Thoracic aorta (tissue), 2 donors: Measurements from ENCODE around the gene CFAP210. TPM values are rescaled to one million over a fixed set of nuclear protein-coding genes. Genes with fewer than 3 reads are reported as not detected.
"Not testable (repeated sequence)": the region's sequence is repeated elsewhere in the genome, so short reads cannot be mapped to it uniquely, and the experiment has no call there.

Source experiments
- ATAC-seq: fragments of 150-250 bp; one replicate; pipeline ENCODE4 v1.8.0; 2017; ENCODE audit warnings: low read depth; ENCODE audit not compliant: insufficient number of reproducible peaks, low FRiP score
- DNase-seq: peaks from one replicate; pipeline ENCODE4 v3.0.0-alpha.2; 2020; ENCODE audit warnings: low spot score
- H3K27ac ChIP-seq, 2 donors: fragments of 200-600 bp; sonication (generic); 1 replicate in 1 of 2; 2 replicates in 1 of 2; pipeline ENCODE4 v1.5.1; 2016; ENCODE audit warnings: mild to moderate bottlenecking in 2 of 2, moderate library complexity in 2 of 2
- H3K27me3 ChIP-seq: fragments of 200-600 bp; sonication (generic); replicated peaks from 2 replicates; pipeline ENCODE4 v1.6.0; 2016; ENCODE audit warnings: mild to moderate bottlenecking; ENCODE audit not compliant: insufficient read depth
- H3K36me3 ChIP-seq: fragments of 200-600 bp; sonication (generic); one replicate; pipeline ENCODE4 v1.5.1; 2016
- H3K4me1 ChIP-seq, 2 donors: fragments of 200-600 bp; sonication (generic); 1 replicate in 1 of 2; 2 replicates in 1 of 2; pipeline versions ENCODE4 v1.5.1 to v1.6.0; 2016; ENCODE audit warnings: low read depth in 2 of 2, mild to moderate bottlenecking in 1 of 2; ENCODE audit not compliant: control insufficient read depth in 1 of 2
- H3K4me3 ChIP-seq: fragments of 200-600 bp; sonication (generic); 2 replicates; pipeline ENCODE4 v1.5.1; 2016; ENCODE audit warnings: mild to moderate bottlenecking
- H3K9me3 ChIP-seq: fragments of 200-600 bp; sonication (generic); 2 replicates; pipeline ENCODE4 v1.5.1; 2016
- CTCF ChIP-seq: fragments of 200-600 bp; sonication (generic); IDR thresholded peaks from one replicate; pipeline ENCODE4 v1.5.1; 2019; ENCODE audit warnings: antibody characterized with exemption
- total RNA-seq, 2 donors: library from RNA; depleted of rRNA; stranded (reverse); fragments of >200 nt; gene quantifications; one replicate each; pipeline versions ENCODE4 v1.1.0 to v1.2.3, GENCODE V29; 2016

Gene CFAP210
- total RNA-seq, 2 donors from 2014 or later = not detected

DNA sequence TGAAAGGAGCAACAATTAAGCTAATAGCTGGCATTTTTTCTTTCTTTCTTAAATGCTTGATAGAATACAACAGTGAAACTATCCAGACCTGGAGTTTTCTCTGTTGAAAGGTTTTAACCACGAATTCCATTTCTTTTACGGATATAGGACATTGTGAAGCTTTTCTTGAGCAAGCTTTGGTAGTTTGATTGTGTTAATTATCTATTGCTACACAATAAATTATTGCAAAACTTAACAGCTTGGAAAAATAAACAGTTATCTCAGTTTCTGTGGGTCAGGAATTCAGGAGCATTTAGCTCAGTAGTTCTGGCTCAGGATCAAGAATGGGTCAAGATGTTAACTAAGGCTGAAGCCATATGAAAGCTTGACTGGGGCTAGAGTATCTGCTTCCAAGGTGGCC, 11.7 kb upstream of the CFAP210 start:
- Histone ChIP-seq H3K27me3 (no peaks in the 10 kb centered on the region), H3K27ac (no peak overlapping the region), H3K36me3 (no peaks in the 10 kb centered on the region), H3K4me3 (no peak overlapping the region), H3K9me3 (no peaks in the 10 kb centered on the region), H3K4me1 (no peaks in the 10 kb centered on the region)
- ATAC-seq = no peak
- no peak for DNase-seq
- TF ChIP-seq CTCF = no peak

DNA sequence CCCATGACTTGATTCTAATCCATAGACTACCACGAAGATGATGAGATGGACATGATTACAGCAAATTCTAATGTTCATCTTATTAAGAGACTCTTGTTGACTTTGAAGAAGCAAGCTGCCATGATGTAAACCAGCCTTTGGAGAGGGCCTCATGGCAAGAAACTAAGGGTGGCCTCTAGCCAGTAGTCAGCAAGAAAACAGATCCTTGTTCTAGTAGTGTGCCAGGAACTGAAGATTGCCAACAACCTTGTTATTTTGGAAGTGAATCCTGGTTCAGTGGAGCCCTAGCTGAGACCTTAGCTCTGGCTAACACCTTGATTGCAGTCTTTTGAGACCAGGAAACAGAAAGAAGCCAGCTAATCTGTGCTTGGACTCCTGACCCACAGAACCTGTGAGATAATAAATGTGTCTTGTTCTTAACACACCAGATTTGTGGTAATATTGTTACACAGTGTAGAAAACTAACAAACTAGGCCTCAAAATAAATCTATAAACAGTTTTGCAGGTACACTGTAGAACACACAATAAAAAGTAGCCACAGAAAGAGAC, 10.0 kb upstream of the CFAP210 start:
- ATAC-seq = no peak
- H3K27ac ChIP-seq = no peak overlapping the region

GRCh38 chr2:169702996-169703395, 8.8 kb upstream of the CFAP210 start:
- H3K27ac ChIP-seq = no peak overlapping the region
- ATAC-seq (no peak), DNase-seq (no peak)
- H3K27me3 ChIP-seq = no peaks in the 10 kb centered on the region
- no peaks in the 10 kb centered on the region for H3K36me3 ChIP-seq
- H3K9me3 ChIP-seq = no peaks in the 10 kb centered on the region
- H3K4me3 ChIP-seq = no peak overlapping the region
- no peaks in the 10 kb centered on the region for H3K4me1 ChIP-seq
- no peak for TF ChIP-seq CTCF

More for the DNA sequence above, 10.0 kb upstream of the CFAP210 start:
- Histone ChIP-seq H3K4me1 (no peaks in the 10 kb centered on the region), H3K36me3 (no peaks in the 10 kb centered on the region), H3K9me3 (no peaks in the 10 kb centered on the region), H3K4me3 (no peak overlapping the region), H3K27me3 (no peaks in the 10 kb centered on the region)
- no peak for TF ChIP-seq CTCF
- DNase-seq = no peak

- ATAC-seq, H3K4me1 ChIP-seq, H3K36me3 ChIP-seq, H3K27ac ChIP-seq, H3K9me3 ChIP-seq, H3K4me3 ChIP-seq, H3K27me3 ChIP-seq, DNase-seq: not testable (repeated sequence)
Observed at GRCh38 chr2:169699173-169699572, 5.0 kb upstream of the CFAP210 start.

DNA sequence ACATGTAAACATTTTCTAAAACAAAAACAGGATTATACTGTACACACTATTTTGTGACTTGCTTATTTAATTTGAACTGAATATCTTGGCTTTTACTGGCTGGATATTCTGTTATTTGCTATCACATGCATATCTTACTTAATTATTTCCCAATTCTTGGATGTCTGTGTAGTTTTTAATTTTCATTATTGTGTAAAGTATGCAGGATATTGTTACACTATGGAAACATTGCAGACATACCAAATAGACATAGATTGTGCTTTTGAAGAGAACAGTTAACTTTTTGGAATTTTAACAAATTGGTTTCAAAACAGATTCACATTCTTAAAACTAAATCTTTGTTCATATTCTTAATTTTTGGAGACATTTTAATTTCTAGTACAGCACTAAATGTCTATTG, 2.2 kb upstream of the CFAP210 start:
- Histone ChIP-seq H3K4me1 (peaks cover 0 to 17% of the 10 kb centered on the region in 2 donors), H3K27ac (no peak overlapping the region), H3K27me3 (no peaks in the 10 kb centered on the region), H3K4me3 (no peak overlapping the region), H3K36me3 (no peaks in the 10 kb centered on the region), H3K9me3 (no peaks in the 10 kb centered on the region)
- ATAC-seq (no peak), DNase-seq (no peak)
- TF ChIP-seq CTCF = no peak

- no peak for DNase-seq
- Histone ChIP-seq H3K4me1 (peaks cover 0 to 17% of the 10 kb centered on the region in 2 donors), H3K27ac (peak overlapping the region; percentile 75), H3K4me3 (peak overlapping the region; percentile 94), H3K9me3 (no peaks in the 10 kb centered on the region), H3K36me3 (no peaks in the 10 kb centered on the region), H3K27me3 (no peaks in the 10 kb centered on the region)
- ATAC-seq = no peak
- no peak for TF ChIP-seq CTCF
Observed at GRCh38 chr2:169694894-169695260, 672 bp upstream of the CFAP210 start.
